ENCODE measurements around the gene USP51. TPM values are rescaled to one million over a fixed set of nuclear protein-coding genes. Genes with fewer than 3 reads are reported as not detected.
"Not testable (repeated sequence)": the region's sequence is repeated elsewhere in the genome, so short reads cannot be mapped to it uniquely, and the experiment has no call there.

The USP51 gene
- 1.1 and 2.0 TPM in 2 replicates for total RNA-seq (2014; rRNA removed; shearing (Covaris generic))

DNA sequence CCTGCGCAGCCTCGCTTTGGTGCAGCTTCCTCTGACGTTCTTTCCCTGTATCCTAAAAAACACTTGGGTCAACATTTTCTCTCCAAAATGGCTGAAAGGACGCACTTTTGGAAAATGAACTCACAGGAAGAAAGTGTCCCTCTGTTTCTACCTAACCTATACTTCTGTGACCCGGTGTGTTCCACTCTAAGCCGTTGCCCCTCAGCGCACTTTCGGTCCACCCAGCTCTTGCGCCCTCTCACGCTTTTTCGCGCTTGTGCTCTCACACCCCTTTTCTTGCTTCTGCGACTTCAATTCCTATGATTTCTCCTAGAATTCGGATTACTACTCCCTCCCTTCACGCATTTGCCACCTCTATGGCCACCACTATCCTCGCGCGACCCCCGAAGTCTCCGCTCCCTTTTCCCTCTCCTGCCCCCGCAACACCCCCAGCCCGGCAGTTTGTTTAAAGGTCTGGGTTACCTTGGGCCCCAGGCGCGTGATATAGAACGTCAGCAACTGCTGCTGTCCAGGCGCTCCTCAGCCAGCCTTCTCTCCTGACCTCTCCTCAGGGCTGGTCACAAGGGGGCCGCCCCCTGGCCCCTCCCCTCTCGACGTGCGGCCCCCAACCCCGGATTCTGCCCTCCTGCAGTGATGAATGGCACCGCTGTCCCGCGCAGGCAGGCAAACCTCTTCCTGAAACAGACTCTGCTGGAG, at the start of gene USP51:
Gene USP51 (minus strand): TSS at position 535 of the 696 bp plus-strand sequence. CDS start 909 bp downstream, outside the sequence.
- DNase-seq (ENCODE audit: low read depth) = peak; percentile 17

DNA sequence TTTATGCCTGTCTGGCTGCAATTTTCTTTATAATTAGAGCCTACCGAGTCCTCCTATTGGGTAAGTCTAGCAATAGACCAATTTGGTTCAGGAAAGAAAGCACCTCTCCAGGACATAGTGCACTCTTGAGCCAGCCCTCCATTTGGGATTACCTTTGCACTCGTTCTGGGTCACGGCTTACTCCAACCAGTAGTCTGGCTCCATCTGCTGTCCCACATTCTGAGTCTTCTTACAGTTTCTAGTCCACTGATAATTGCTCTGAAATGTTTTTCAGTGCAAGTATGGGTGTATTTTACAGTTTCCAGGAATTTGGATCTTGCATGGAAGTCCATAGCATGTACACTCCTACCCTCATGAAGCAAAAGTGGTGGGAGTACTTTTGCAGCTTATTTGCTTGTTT, 34.8 kb upstream of the USP51 start:
- no peak for DNase-seq (ENCODE audit: low read depth)

DNA sequence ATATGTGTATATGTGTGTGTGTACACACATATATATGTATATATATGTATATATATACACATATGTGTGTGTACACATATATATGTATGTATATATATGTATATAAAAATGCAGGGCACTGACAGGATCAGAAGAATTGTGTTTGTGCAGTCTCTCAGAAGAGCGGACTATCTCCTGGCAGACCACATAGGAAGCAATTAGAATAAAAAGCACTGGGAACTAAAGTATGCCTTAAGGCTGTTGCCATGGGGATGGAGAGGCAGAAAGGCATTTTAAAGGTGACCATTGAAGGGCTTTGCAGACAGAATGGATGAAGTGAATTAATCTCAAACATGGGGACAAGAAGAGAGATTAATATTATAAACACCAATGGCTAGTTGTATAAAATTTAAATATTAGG, 33.7 kb upstream of the USP51 start:
- no peak for DNase-seq (ENCODE audit: low read depth)

DNA sequence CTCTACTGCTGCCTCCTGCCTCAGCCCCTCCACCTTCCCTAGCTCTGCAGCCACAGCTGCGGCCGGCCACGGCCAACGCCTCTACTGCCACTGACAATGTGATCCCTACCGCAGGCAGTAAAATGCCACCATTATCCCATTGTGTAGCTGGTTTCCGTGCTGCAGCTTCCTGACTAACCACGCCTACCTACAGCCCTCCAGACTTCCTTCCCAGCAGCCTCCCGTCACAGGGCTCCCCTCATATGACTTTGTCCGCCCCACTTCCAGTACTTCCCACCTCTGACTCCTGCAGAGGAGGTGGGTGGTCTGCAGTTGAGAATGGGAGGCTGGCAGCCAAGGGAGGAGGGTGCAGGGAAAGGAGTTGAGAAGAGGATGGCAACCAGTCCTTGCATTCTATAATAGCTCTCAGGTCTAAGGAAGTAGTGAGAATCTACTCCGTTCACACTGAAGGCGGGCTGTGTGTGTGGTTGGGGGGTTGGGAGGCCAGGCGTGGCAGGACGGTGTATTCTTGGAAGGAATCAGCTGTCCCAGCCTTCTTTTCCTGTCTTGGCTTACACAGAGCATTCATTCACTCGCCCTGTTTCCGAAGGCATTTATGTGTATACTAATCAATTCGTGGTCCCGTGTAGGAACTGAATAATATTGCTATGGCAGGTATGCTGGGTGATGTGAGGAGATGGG, 33.1 kb upstream of the USP51 start:
- DNase-seq (ENCODE audit: low read depth) = peak; percentile 6

DNA sequence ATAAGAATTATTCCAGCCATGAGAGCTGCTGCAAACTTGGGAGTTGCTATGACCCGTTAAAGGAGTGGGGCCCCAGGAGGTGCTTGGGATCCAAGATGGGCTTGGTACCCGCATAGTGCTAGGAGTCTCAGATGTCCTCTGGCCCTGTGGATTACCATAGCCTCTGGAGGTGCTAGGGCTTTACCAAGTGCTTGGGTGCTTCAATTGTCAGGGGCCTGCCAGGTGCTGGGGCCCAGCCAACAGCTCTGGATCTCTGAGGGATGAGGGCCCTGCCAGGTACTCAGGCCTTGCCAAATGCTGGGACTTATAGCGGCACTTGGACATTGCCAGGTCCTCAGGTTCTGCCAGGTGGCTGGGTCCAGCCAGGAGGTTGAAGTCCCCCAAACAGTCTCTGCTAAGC, 32.0 kb upstream of the USP51 start:
- DNase-seq (ENCODE audit: low read depth) = no peak

DNA sequence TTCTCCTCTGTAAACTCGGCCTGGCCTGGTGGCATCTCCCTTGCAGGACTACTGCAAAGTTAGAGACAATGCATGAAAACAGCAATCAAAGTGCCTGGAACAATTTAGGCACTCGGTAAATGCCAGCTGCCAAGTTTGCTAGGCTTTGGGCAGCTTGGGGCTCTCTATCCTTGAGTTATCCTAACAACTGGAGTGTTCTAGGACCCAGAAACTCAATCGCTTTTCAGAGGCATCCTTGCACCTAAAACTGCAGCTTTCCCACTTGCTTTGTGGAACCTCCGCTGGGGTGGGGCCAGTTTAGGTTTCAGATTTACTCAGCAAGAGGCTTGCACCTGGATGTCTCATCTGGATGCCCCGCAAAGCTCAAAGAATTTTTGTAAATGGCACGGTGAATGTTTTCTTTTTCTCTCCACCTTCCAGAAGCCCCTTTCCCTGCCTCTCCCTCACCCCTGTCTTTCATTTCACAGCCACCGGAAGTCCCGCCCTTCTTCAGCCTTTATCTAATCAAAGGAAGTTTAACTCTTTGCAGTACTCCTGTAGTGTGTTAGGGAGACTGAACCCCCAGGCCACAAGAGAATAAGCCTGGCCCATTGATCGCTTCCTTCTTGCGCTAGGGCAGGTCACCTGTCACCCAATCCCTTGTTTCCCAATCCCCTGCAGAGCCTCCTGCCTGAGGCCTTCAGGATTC, 27.3 kb upstream of the USP51 start:
- not testable (repeated sequence) for DNase-seq (ENCODE audit: low read depth)

DNA sequence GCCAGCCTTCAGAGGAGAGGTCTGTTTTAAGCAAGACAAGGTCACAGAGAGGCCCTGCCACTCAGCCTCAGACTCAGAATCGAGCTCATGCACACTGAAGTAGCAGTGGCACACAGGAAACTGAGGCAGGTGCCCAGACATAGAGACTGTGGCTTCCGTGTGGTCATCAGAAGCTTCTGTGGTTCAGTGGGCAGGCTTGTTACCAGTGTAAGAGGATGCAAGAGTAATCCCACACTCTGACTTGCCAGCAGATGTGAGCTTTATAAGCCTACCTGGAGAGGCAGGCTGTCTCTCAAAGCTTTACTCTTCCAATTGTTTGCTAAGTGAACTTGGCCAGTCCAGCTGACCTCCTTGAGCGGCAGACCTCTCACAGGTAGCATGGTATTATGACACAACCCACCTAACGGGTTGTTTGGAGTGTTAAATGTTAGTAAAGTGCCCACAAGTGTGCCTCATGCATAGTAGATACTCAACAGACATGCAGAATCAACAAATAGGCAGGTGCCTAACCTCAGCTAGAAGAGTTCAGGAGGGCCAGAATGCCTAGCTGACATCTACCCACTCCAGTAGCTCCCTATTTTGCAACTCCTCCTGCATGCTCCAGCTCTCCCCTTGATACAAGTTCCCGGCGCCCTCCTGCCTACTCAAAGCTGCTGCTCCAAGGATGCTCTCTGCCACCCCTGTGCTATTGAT, 23.5 kb upstream of the USP51 start:
- DNase-seq (ENCODE audit: low read depth) = not testable (repeated sequence)

DNA sequence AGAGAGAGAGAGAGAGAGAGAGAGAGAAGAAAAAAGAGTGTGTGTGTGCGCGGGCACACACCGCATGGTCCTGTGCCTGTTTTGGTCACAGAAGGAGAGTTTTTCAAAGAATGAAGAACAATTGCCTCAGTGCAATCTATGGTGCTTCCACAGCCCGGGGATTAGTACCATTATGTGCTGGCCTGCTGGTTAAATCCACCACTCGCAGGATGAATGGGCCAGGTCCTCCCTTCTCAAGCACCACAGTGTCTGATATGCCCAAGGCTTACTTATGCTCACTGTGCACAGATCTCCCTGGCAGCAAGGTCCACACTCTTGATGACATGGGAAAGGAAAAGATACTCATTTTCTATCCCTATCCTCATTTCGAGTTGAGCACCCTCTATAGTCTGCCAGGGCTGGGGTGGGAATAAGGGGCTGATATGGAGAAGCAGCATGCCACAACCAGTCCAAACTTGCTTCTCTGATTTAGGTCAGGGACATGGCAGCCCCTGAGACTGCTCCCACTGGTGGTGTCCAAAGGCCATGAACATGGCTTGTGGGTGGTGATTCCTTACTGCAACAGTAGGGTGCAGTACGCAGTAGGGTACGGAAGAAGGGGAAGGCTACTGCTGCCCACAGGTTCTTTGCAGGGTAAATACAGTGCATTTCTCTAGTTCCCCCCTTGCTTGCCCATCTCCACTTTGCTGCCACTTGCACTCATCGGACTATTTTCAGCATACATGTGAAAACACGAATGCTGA, 18.9 kb upstream of the USP51 start:
- not testable (repeated sequence) for DNase-seq (ENCODE audit: low read depth)

DNA sequence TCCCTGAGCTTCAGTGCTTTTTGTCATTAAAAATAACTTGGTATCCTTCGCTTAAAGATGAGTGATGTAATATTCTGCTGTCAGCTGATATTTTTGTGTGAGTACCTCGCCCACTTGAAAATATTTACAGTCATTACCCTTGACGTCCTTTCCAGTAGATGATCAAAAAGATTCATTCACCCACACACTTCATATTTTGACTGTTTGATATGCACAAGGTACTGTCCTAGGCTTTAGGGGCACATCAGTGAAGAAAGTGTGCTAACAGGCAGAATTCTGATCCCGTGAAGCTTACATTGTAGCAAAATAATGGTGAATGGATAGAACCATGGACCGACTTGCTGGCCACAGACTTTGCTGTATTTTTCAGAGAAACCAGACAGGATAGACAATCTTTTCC, 18.1 kb upstream of the USP51 start:
- DNase-seq (ENCODE audit: low read depth) = not testable (repeated sequence)

DNA sequence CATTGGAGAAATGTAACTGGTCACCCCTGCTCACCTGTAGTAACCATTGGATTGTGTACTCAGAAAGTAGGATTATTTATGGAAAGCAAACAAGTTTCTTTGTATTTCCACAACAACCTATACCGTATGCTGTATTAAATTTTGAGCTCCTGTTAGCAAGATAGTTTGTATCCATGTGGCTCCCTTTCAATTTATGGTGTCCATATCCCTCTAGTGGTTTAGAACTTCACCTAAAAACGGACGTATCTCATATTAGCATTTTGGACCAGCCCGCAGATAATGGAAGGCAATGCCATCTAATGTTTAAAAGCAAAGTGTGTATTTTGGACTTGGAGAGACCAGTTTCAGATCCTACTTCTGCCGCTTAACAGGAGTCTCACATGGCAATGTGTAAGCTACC, 17.4 kb upstream of the USP51 start:
- DNase-seq (ENCODE audit: low read depth) = not testable (repeated sequence)

DNA sequence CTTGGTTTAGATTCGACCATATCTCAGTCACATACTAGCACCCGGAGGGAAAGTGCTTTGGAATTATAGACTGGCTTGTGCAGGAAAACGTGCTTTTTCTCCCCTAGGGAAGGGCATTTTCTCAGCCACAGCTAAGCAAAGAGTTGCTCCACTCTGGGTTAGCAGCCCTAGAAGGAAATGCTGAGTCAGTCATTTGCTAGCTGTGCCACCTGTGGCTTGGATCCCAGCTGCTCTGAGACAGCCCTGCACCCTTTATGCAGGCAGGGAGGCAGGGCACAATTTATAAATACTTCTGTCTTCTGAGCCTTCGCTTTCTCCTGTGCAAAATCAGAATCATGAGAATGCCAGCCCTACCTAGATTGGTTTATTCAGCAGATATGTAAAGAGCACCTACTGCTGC, 1.3 kb upstream of the USP51 start:
- no peak for DNase-seq (ENCODE audit: low read depth)

DNA sequence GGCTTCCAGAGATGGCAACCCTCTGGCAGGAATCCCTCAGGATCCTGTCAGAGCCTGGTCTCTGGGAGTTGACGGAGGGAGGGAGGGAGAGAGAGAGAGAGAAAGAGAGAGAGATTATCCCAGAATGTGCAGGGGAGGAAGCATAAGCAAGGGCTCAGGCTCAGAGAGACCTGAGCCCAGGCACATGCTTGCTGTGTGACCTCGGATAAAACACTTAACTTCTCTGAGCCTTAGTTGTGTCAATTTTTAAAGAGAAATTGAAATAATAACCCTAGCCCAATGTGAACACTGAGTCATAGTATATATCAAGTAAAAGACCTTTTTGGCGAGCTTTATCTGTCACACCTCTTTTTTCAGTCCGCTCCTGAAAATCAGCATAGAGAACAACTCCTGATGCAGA, 473 bp upstream of the USP51 start:
- DNase-seq (ENCODE audit: low read depth) = no peak

DNA sequence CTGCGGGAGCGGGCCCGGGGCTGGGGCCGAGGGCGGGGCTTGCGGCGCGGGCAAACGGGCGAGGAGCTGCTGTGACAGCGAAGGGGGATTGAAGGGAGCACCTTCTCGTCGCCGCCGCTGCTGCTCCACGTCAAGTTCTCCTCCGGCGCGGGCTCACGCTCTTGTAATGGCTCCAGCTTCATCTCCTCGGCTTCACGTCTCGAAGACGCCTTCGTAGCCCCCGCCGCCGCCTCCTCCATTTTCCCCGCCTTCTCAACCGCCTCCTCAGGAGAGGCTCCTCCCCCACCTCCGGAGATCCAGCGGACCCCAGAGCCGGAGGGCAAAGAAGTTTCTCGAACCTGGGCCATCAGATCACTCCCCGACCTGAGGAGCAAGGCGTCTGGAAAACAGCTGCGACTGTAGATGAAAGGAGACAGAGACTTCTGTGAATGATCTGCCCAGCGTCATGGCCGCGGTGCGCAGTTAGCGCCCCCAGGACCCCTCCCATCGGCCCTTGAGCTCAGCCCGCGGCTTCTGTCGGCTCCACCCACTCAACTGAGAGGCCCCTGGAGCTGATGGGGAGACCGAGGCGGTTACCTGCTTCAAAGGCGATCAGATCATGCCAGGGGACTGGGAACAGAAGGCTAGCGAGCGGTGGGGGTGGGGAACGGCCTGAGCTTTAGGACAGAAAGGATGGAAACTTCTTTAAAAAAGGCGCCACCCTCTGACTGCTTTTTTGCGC, 895 bp downstream of the USP51 start:
- DNase-seq (ENCODE audit: low read depth) = peak; percentile 48

DNA sequence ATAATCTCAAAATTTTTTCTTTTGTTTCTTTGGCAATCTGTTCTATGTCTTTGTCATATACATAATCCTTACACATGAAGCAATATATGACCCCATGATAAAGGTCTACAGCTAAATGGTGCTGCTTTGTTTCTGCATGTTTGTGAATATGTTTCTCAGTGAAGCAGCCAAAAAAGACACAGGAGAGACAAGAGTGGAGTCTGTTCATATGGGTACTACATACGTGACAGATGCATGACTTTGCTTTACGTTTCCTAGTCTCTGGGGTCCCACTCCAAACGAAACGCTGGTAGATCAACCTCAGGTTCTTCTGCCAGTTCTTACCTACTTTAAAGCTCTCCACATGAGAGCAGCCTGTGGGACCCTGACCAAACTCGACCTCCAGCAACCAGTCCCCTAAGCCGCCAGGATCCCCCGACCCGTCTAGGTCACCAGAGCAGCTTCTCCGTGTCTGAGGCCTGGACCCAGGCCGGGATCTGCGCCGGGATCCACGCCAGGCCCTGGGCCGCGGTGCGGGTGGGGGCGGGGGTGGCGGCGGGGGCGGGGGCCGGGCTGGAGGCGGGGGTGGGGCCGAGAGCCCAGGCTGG, 1.5 kb downstream of the USP51 start:
- DNase-seq (ENCODE audit: low read depth) = no peak

DNA sequence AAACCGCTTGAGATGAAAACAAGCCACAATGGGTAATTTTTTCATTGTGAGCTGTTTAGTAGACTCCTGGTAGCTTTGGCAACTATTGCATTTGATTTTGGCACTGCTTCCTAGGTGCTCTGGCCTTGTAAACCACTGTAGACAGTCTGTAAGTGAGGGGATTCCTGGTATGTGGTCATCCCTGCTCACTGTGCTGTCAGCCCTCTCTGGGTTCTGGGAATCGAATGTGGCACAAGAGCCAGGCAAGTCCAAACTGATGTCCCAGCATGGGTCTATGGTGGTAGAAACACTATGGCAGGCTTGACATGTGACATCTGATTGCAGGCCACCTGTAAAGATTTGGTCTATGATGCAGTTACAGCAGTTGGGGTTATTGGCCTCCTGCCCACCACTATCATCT, 2.5 kb downstream of the USP51 start:
- no peak for DNase-seq (ENCODE audit: low read depth)

DNA sequence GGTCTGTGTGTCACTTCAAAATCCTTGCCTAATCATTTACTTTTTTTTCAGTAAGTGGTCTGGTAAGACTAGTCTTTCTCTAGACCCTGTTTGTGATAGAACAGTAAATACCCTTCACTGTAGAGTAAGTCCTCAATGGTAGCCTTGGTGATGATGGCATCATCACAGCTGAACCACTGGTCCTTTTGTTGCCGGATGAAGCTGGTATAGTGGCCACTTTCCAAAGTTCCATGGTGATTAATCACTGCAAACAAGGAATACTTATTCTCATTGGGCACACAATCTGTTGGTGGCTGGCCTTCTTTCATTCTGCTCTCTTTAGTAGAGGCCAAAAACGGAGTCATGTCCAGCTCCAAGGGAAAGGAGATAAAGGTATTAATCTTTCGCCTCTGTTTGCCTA, 2.9 kb downstream of the USP51 start:
- peak; percentile 46 for DNase-seq (ENCODE audit: low read depth)

DNA sequence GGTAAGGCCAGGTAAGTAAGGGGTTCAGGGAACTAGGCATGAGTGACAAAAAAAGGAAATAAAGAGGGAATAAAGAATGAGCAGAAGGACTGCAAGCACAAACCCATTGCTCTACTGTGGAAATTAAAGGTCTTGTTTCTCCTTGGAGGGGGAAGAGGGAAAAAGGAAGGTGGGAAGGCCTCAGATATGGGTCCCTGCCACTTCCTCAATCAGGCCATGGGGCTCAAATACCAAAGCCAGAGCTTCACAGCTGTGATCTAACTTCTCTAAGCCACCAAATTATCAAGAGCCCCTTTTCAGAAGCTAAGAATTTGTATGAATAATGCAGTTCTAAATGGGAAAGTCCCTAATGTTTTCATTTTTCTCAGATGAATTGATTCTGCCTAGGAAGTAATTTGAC, 4.7 kb downstream of the USP51 start:
- DNase-seq (ENCODE audit: low read depth) = no peak

DNA sequence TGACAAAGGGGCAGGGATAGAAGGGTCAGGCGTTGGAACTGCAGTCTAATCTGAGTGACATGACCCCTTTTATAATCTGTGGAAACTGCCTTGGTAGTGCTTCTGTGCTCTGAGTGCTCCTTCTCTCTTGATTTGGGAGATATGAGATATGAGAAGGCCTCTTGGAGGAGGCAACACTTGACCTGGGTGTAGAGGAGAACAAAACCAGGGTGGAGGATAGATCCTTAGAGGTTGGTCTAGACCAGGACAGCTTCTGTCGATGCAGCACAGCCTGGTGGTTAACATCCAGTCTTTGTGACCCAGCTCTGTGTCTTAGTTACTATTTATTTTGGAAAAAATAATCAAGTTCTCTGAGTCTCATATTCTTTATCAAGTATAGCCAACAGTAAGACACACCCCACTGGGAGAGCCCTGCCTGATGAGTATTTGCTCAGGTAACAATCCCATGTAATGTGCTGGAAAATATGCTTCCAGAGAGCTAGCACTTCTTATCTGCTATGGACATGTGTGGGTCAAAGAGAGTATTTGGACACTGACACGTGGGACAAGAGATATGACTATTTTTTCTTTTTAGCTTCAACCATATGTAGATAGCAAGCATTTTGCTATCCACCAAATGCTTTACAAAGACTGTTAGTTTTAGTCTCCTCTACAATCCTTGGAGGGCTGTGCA, 9.1 kb downstream of the USP51 start:
- DNase-seq (ENCODE audit: low read depth) = no peak

DNA sequence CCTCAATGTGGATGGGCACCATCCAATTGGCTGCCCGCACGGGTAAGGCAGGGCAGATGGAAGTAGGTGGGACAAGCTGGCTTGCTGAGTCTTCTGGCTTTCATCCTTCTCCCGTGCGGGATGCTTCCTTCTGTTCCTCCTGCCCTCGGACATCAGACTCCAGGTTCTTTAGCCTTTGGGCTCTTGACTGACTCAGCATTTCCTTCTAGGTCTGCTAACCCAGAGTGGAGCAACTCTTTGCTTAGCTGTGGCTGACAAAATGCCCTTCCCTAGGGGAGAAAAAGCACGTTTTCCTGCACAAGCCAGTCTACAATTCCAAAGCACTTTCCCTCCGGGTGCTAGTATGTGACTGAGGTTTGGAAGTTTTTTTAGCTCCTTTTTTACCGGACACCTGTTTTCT, 9.7 kb downstream of the USP51 start:
- not testable (repeated sequence) for DNase-seq (ENCODE audit: low read depth)

DNA sequence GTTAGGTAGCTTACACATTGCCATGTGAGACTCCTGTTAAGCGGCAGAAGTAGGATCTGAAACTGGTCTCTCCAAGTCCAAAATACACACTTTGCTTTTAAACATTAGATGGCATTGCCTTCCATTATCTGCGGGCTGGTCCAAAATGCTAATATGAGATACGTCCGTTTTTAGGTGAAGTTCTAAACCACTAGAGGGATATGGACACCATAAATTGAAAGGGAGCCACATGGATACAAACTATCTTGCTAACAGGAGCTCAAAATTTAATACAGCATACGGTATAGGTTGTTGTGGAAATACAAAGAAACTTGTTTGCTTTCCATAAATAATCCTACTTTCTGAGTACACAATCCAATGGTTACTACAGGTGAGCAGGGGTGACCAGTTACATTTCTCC, 23.9 kb downstream of the USP51 start:
- DNase-seq (ENCODE audit: low read depth) = not testable (repeated sequence)

Measured in Daoy (cell line).